ENCODE data around the gene ZBTB16.

The ZBTB16 gene

DNA sequence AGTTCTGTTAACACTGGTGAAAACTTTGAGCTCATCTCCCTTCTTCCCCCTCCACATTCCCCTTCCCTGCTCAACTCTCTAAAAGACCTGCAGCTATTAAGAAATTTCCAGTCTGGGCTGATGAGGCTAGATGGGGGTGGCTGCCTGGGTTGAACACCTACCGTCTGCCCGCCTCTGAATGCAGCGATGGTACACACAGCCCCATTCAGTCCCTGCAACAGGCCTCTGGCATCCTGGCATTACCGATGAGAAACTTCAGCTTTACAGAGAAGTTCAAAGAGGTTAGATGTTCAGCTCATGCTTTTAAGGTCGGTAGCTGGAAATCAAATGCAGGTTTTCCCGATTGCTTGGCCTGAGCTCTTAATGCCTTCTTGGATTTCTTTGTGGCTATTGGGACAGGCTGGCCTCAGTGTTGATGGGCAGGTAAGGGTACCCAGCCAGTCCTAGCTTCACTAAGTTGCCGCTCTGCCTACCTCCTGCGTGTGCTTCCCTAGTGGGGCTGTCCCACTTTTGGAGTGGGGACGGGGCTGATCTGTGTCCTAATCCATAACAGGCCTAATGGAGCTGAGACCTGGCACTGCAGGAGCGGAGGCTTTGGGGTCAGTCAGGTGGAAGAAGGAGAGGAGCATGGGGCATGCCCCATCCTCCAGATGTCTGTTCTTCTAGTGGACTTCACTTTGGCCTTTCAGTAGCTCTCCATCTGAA is 49.1 kb downstream of the ZBTB16 start:
- DNase-seq (ENCODE audit: low spot score): no peak

DNA sequence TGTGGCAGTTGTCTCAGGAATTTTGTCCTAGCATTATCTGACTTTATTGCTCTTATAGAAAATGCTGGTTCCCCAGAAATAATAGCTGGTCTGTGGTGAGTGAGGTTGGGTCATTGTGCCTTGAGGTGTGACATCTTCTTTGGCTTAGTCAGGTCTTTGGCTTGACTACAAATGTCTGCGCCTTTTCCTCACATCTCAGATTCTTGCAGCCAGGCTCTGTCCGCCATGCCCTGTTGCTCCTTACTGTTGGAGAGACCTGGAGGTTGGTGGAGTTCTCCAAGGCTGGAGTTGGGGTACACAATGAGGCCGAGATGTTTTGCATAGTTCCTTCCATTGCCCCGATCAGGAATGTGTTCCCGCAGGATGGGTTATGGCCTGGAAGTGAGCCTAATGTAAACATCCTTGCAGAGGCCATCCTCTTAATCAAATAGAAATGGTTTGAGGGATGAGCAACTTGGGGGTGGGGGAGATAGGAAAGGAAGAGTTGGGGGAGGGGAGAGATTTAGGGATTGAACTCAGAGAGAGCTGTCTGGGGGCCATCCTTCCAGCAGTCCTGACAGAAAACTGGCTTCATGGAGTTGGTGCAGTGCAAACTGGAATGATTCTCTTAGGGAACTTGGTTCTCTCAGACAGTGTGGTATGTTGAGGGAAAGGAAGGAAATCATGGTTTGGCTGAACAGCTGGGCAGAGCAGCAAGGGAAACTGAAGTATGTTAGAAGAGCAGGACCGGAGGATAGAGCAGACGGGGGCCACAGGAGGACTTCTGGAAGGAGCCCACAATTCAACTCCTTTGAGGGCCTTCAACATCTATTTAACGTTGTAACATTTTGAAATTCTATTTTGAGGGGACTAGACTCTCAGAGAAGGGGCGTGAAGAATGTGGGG is 49.9 kb downstream of the ZBTB16 start:
- no peak for DNase-seq (ENCODE audit: low spot score)

DNA sequence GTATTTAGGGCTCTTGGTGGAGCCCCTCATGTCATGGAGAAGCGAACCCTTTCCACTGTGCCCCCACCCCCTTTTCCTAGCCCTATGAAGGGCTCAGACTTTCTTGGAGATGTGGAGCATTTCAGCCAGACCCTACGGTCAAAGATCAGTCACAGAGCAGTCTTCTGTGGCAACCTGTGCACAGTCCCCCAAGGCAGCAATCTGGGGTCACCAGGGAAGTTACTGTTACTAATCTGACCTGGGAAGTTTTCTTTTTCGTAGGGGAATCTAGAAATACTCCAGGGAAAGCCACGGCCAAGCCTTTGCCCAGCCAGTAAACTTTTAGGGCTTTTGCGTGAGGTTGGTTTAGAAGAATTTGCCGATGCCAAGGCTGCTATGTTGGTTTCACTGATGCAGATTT is 50.6 kb downstream of the ZBTB16 start:
- DNase-seq (ENCODE audit: low spot score): no peak

DNA sequence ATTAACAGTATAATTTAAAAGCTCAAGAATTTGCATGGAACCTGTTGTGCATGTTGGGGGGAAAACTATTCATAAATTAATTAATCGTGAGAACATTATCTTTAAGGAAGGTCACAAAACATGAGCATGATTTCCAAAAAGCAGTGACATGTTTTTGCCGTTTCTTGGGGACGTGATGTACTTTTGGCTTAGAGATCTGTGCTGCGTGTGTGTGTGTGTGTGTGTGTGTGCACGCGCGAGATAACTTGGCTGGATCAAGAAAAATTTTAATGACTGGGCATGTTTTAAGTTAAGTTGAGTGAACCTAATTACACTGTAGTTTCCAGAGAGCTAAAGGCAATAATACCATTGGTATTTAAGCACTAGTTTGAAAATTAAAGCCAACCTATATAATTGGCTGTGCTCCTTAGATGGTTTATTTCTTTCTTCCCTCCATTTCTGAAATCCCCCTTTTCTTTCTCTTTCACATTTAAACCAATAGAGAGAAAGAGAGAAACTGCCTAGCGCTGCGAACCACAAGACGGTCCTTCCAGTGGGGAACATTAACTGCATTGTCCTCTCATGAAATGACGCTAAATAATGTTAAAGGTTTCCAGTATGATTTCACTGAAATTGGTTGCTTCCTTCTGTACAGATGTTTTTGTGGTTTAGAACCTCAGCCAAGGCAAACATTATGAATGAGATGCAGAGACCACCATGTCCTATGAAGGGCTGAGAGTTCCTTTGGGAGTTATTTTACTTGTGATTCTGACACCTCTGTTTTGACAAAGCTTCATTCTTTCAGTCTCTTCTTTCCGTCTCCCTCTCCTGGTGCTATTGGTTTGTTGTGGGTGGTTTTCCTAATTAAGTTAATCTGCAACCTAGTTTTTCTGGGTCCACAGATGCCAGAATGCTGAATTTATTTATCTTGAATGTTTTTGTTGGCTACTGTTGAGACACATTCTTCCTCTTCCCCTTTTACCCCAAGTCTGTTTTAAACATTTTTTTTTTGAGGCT is 51.7 kb downstream of the ZBTB16 start:
- no peak for DNase-seq (ENCODE audit: low spot score)

DNA sequence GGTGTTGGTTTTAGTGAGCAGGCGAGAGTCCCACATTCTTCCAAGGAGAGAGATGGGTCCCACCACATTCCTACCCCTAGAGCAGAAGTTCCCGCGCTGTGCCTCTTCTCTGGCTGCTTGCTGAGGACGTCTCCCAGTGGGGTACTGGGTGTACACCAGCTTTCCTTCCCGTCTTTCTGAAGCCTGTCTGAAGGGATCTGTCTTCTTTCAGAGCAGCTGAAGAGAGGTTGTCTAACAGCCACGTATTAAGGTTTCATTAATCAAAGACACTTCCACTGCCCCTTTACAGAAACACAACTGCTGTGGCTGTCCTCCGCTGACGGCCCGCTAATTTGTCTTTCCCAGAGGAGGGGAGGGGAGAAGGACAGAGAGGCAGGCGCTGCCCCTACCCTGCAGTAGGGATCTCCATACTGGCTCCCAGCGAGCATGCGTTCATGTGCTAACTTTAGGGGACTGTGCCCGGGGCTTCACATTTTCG is 56.0 kb downstream of the ZBTB16 start:
- peak; percentile 28 for DNase-seq (ENCODE audit: low spot score)

DNA sequence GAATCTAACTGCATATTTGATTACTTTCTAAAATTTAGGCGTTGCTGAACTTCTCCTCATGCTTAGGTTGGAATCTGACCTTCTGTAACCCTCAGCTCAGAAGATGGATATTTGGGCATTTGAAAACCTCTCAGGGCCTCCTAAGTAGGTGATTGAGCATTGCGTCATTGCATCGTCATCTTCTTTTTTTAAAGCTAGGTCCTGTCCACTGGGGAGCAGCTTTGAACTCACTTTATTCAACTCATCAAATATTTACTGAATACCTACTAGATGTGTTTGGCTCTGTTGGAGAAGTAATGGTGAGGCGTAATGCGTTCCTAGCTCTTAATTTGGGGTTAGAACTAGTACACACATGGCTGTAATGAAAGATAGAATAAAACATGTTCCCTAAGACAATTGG is 56.8 kb downstream of the ZBTB16 start:
- no peak for DNase-seq (ENCODE audit: low spot score)

DNA sequence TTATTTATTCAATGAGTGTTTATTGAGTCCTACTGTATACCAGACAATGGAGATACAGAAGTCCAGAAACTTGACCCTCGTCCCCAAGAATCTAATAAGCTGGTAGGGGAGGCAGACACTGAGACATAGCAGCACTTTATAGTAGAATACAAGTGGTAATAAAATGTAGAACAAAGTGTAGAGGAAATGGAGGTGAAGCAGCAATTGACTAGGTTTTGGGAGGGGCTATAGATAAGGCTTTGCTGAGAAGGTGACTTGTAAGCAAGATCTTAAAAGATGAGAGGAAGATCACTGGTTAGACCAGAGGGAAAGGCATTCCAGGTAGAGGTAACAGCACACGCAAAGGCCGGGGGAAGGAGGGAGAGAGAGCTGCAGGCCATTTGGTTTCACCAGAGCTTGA is 57.3 kb downstream of the ZBTB16 start:
- DNase-seq (ENCODE audit: low spot score): no peak

DNA sequence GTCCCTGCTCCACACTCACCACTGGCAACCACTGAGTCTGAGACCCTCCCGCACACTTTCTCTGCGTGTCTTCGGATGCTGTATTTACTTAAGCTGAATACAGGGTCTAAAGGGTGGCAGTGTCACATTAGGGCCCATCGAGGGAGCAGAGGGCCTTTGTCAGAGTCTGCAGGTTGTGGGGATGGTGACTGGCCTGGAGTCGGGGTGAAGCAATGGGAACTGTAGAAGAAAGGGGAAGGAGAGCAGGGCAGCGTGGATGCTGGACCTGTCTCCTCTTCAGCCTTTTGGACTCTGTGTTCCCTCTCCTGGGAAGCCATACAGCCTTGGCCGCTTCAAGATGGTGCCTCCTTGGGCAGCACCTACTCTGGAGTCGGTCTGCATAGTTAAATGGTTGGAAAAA is 61.1 kb downstream of the ZBTB16 start:
- DNase-seq (ENCODE audit: low spot score): no peak

DNA sequence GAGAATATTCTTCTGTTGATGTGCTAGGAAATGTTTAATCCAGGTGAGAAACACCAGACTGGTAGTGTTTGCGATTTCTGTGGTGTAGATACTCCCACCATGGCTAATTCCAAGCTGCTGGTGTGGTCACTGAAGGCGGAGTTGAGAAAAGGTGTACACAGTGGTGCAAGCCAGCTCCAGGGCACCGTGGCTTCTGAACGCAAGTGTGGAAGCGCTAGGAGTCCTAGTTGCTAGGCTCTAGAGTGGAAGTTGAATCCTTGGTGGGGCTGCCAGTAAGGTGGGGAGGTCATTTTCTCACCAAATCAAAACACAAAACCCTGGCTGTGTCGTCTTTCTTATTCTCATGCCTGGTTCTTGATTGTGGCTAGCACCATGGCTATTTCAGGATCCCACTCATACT is 61.6 kb downstream of the ZBTB16 start:
- DNase-seq (ENCODE audit: low spot score): no peak

DNA sequence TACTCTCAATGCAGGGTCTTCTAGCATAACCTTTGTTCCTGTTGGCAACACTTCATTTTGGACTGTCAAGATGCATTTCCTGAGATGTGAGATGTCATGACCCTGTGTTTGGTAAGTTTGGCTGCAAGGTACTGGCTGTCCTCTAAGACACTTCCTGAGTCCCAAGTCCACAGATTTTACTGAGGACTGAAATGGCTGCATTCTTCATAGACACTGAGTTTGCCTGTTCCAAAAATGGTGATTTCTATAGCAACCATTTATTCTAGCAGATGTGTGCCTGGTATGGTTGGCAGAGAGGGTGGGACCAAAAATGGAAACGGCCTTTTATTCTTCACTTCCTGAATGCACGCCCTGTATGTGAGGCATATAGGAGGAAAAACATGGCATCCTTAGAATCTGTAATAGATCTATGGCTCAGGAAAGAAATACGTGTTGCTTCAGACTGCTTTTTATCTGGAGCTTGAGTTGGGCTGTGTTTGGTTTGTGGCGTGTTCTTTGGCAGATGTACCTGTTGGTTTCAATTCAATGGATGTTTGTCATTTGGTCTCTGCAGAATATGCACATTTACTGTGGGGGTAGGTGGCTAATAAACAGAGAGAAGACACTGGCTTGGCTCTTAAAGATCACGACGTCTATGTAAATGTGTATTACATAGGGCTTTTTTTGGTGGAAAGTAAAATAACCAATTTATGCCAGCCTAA is 62.4 kb downstream of the ZBTB16 start:
- no peak for DNase-seq (ENCODE audit: low spot score)

DNA sequence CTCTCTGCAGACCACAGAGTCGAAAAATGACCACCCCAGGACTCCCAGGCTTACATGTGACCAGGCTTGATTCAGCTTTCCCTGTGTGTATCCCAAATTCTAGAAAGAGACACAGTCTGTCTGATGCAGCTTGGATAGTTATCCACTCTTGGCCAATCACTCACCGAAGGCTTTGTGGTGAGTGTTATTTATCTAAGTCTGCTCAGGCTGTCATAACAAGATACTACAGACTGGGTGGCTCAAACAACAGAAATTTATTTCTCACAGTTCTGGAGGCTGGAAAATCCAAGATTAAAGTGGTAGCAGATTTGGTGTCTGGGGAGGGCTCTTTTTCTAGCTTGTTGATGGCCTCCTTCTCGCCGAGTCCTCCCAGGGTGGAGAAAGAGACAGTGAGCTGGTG is 63.2 kb downstream of the ZBTB16 start:
- no peak for DNase-seq (ENCODE audit: low spot score)

DNA sequence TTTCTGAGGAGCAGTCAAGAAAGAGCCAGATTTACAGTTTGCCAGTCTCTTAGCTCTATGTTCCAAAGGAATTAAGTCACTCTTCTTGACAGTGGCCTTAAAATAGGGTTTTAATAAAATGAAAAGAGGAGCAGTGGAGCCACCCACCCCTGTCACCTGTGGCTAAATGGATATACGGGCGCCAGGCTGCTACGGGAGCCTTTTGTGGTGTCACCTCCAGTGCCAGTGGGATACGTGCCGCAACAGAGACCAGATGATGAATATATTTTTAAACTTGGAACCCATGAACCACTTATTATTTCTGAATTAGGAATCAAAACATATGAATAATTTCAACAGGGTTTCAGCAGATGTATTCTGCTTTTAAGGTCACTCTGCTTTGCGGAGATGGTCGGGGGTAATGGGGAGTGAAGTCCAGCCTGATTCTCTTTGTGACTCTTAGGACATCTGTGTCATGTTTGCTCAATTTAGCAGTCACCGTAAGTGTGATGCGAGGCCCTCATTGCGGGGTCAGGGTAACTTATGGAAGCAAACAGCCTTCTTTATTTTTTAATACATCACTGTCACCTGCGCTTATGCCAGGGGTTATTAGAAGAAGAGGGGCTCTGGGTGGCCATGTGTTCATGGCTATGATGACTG is 64.3 kb downstream of the ZBTB16 start:
- no peak for DNase-seq (ENCODE audit: low spot score)

DNA sequence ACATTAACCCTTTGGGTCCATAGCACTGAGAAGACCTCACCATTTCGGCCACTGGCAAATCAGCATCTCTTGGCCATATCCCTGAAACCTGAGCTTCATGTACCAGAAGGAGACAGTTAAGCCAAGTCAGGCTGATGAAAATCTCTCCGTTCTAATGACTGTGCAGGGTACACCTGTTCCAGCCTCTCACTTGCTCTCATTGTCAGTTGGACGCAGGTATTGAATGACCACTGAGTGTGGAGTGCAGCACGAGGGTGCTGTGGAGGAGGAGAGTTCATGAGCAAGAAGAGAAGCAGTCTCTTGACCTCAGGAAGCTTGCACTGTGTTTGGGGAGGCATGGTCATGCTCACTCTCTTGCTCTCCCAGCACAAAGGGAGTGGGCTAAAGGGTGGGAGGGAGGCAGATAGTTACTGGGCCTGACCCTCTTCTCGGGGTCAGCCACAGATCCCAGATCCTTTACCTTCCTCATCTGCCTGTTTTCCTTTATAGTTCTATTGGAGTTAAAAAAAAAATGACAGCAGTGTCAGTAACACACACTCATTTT is 65.2 kb downstream of the ZBTB16 start:
- no peak for DNase-seq (ENCODE audit: low spot score)

DNA sequence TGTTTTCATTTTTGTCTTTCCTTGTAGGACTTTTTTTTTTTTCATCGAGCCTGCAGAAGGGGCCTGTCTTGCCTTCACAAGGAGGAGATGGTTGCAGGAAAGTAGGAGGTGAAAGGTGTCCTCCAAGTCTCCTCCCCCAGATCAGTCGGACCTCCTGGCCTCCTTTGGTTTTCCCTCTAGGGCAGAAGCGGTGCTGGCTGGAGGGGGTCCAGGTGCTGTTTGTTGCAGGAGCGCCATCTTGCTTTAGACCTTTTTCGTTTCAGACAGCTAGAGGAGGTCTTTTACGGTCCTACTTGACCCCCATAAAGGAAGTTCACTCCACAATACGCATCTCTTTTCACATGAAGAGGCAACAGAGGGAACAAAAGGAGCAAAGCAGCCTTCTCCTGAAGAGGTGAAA is 66.0 kb downstream of the ZBTB16 start:
- DNase-seq (ENCODE audit: low spot score): no peak

DNA sequence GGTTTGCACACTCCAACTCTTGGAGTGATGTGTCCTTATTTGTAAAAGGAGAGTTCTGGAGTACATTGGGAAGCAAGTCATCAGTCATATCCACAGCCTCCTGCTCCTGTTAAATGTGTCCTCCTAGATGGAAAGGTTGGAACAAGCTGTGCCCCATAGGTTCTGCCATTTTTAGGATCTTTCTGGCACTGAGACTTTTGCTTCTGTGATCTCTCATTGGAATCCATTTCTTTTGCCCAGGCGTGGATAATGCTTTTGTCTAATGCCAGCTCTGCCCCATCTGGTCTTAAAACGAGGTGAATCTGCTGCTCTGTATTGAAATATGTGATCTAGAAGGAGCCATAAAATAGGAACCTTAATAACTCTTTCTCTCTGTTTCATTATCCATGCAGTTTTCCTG is 66.4 kb downstream of the ZBTB16 start:
- DNase-seq (ENCODE audit: low spot score): no peak

DNA sequence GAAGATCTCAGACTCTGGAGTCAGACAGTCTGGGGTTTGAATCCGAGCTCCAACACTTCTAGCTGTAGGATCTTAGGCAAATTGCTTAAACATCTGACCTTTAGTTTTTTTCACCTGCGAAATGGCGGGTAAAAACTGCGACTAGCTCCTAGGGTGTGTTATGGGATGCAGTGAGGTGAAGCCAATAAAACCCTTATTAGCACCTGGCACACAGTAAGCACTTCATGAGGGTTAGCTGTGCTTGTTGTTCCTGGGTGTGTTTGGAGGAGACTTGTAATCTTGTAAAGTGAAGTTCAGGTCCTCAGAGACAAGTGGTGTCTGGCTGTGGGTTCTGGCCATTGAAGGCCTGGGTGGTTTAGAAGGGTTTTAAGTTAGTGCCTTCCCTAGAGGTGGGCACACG is 68.9 kb downstream of the ZBTB16 start:
- no peak for DNase-seq (ENCODE audit: low spot score)

DNA sequence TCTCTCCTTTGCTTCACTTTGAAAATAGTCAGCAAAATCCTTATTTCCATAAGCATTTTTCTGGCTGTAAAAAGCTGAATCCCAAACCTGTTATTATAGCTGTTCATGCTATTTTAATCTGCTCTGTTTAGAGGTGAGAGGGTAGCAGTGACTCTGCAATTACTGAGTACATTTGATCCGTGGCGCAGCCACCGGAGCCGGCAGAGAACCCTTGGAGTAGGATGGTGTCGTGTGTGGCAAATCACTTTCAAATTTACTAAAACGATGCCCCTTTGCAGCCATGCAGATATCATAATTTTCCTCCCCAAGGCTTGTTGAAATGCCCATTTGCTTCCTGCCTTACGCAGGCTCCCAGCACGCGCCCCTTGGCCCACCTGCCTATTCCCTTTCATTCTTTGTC is 69.6 kb downstream of the ZBTB16 start:
- no peak for DNase-seq (ENCODE audit: low spot score)

DNA sequence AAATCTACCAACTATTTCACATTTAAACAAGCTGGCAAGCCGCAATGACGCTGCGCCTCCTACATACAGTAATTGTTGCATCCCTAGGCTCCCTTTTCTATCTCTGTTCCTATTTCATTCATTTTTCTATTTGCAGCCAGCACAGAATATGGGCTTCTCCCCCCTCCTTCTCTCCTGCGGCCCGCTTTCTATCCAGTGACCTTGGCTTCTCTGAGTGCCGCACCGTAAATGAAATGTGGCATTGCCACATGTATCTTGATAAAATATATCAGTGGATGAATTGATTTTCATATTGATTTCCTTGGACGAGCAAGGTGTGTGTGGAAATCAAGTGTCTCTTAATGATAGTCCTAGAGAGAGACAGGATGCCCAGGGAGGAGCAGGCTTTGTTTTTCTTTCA is 70.2 kb downstream of the ZBTB16 start:
- DNase-seq (ENCODE audit: low spot score): no peak

DNA sequence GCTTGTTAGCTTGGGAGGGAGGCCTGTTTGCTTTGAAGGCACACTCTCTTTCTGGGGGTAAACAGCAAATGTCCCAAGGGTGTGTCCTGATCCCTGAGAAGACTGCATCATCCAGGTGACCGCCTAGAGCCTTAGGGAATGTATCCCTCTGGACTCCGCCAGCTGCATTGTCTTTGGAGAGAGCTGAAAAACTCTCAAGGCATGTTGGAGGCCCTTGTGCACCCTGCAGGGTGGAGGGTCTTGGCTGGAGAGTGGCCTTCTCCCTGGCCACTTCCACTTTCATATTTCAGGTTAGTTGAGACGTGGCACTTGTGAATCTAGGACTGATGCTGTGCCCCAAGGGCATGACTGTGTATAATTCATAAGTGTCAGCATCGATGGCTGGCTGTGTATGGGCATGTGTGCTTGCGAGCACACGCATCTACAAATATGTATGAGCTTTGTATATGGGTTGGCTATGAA is 70.6 kb downstream of the ZBTB16 start:
- no peak for DNase-seq (ENCODE audit: low spot score)

DNA sequence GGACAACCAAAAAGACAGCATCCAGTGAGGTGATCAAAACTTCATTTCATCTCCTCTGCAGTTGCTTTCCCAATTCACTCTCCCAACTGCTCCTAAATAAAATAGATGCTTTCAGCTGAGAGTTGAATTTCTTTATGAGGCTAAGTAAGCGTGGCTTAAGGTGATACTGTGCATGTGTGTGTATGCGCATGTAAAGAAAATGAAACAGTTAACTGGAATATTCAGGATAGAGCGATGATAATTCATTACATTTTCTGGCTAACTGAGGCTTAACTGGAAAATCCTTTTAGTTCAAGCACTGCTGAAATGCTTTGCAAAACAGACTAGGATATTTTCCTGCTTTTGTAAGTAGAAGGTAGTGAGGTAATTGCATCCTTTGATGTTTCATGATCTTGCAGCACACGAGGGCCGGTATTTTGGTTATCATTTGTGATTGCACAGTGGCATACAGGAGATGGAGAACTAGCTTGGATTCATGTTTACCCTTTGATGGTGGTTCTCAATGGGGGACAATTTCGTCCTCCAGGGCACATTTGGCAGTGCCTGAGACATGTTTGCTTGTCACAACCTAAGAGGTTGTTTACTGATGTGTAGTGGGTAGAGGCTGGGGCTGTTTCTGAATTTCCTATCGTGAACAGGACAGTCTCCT is 71.2 kb downstream of the ZBTB16 start:
- DNase-seq (ENCODE audit: low spot score): no peak
